HEK293 (cell line): ENCODE measurements around the gene DDX50.
"Not testable (repeated sequence)": the region's sequence is repeated elsewhere in the genome, so short reads cannot be mapped to it uniquely, and the experiment has no call there.

Source experiments
- CTCF ChIA-PET: fragments of 350-600 bp; formaldehyde crosslinking; extraction: SDS; loops from one replicate; lab custom pipeline; 2021; ENCODE audit warnings: antibody characterized with exemption; lab: Yijun Ruan, JAX
- POLR2A ChIA-PET: fragments of 300-600 bp; formaldehyde crosslinking; extraction: SDS; loops from one replicate; lab custom pipeline; 2020; ENCODE audit warnings: antibody characterized with exemption, inconsistent platforms; lab: Yijun Ruan, JAX
- H3K27ac ChIP-seq: fragments of 200-500 bp; sonication (Bioruptor generic); 2 replicates; pipeline ENCODE4 v1.5.1; 2014; ENCODE audit warnings: low read depth, low read length, control low read depth, inconsistent platforms; ENCODE audit errors: extremely low read depth
- H3K36me3 ChIP-seq, 2 experiments: fragments of 200-500 bp in 1 of 2; sonication (Bioruptor generic) in 1 of 2; 1 replicate in 1 of 2; 2 replicates in 1 of 2; pipeline ENCODE4 v1.5.1; 2014 to 2017; ENCODE audit warnings: inconsistent platforms in 2 of 2, low read length in 2 of 2; ENCODE audit not compliant: control insufficient read depth in 2 of 2, insufficient read depth in 1 of 2
- H3K4me1 ChIP-seq: fragments of 200-500 bp; sonication (Bioruptor generic); 2 replicates; pipeline ENCODE4 v1.5.1; 2014; ENCODE audit warnings: mild to moderate bottlenecking, low read length, inconsistent platforms; ENCODE audit not compliant: control insufficient read depth, insufficient read depth
- H3K4me3 ChIP-seq: 2 replicates; pipeline ENCODE4 v1.5.1; 2011; ENCODE audit warnings: low read depth, mild to moderate bottlenecking, control low read depth, low read length, moderate library complexity
- H3K9me3 ChIP-seq: fragments of 200-500 bp; sonication (Bioruptor generic); 2 replicates; pipeline ENCODE4 v1.5.1; 2014; ENCODE audit warnings: low read depth, low read length, inconsistent platforms; ENCODE audit not compliant: control insufficient read depth, insufficient read depth
- HOXC10 ChIP-seq: sonication (generic); formaldehyde crosslinking; IDR thresholded peaks from 2 replicates; pipeline ENCODE4 v1.8.1; 2023; ENCODE audit warnings: mild to moderate bottlenecking, missing genetic modification reagents
- REST ChIP-seq: fragments of 450-650 bp; formaldehyde crosslinking; IDR thresholded peaks from 2 replicates; pipeline ENCODE4 v1.5.1; 2016; ENCODE audit warnings: missing biosample characterization, missing genetic modification characterization
- WT1 ChIP-seq: fragments of 450-650 bp; formaldehyde crosslinking; IDR thresholded peaks from 2 replicates; pipeline ENCODE4 v1.5.1; 2016; ENCODE audit warnings: missing biosample characterization, missing genetic modification characterization
- ZFP37 ChIP-seq: fragments of 450-650 bp; formaldehyde crosslinking; IDR thresholded peaks from 2 replicates; pipeline ENCODE4 v1.5.1; 2016; ENCODE audit warnings: missing biosample characterization, missing genetic modification characterization
- ZNF112 ChIP-seq: fragments of 450-650 bp; formaldehyde crosslinking; IDR thresholded peaks from 2 replicates; pipeline ENCODE4 v1.5.0; 2017; ENCODE audit warnings: missing biosample characterization, missing genetic modification characterization
- ZNF121 ChIP-seq: fragments of 450-650 bp; formaldehyde crosslinking; IDR thresholded peaks from 2 replicates; pipeline ENCODE4 v1.5.1; 2016; ENCODE audit warnings: missing biosample characterization, missing genetic modification characterization
- ZNF366 ChIP-seq: fragments of 450-650 bp; formaldehyde crosslinking; conservative IDR thresholded peaks from 2 replicates; pipeline ENCODE4 v1.5.1; 2016; ENCODE audit warnings: missing biosample characterization, missing genetic modification characterization
- ZNF560 ChIP-seq: fragments of 450-650 bp; formaldehyde crosslinking; IDR thresholded peaks from 2 replicates; pipeline ENCODE4 v1.5.1; 2017; ENCODE audit warnings: missing biosample characterization, missing genetic modification characterization, borderline replicate concordance
- ZNF707 ChIP-seq: fragments of 450-650 bp; formaldehyde crosslinking; IDR thresholded peaks from 2 replicates; pipeline ENCODE4 v1.5.1; 2016; ENCODE audit warnings: missing biosample characterization, missing genetic modification characterization
- ZNF791 ChIP-seq: fragments of 450-650 bp; formaldehyde crosslinking; IDR thresholded peaks from 2 replicates; pipeline ENCODE4 v1.5.1; 2016; ENCODE audit warnings: missing biosample characterization, missing genetic modification characterization
- ZSCAN4 ChIP-seq: fragments of 450-650 bp; formaldehyde crosslinking; IDR thresholded peaks from 2 replicates; pipeline ENCODE4 v1.5.1; 2017; ENCODE audit warnings: missing biosample characterization, missing genetic modification characterization

Gene DDX50

GRCh38 chr10:68973975-68974374 lies 72.9 kb downstream of the DDX50 start:
- H3K9me3 ChIP-seq: no peaks in the 10 kb centered on the region
- H3K27ac ChIP-seq: no peak overlapping the region
- H3K4me3 ChIP-seq: no peak overlapping the region
- POLR2A ChIA-PET: no interaction called here
- peaks cover 88 to 98% of the 10 kb centered on the region in 2 experiments for H3K36me3 ChIP-seq
- no peaks in the 10 kb centered on the region for H3K4me1 ChIP-seq
- CTCF ChIA-PET: interaction anchor here (0.7 to 1.7 kb wide), 2 partner anchors 10 to 742 kb away, joined by 3 read pairs; no protein-coding TSS in a partner anchor
- TF ChIP-seq ZSCAN4 (tag by site-specific recombination) (no peak), ZNF707 (tag by site-specific recombination) (no peak), HOXC10 (CRISPR knock-in tag) (no peak), ZNF791 (tag by site-specific recombination) (no peak), ZNF560 (tag by site-specific recombination) (no peak), ZNF112 (no peak)

DNA sequence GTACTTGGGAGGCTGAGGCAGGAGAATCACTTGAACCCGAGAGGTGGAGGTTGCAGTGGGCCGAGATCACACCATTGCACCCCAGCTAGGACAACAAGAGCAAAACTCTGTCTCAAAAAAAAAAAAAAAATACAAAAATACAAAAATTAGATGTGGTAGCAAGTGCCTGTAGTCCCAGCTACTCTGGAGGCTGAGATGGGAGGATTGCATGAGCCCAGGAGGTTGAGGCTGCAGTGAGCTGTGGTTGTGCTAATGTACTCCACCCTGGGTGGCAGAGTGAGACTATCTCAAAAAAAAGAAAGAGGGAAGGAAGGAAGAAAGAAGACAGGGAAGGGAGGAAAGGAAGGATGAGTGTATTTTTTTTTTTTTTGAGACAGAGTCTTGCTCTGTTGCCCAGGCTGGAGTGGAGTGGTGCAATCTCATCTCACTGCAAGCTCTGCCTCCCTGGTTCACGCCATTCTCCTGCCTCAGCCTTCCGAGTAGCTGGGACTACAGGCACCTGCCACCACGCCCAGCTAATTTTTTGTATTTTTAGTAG lies 74.9 kb downstream of the DDX50 start:
- POLR2A ChIA-PET, H3K4me3 ChIP-seq, CTCF ChIA-PET, H3K9me3 ChIP-seq, H3K27ac ChIP-seq, H3K4me1 ChIP-seq: not testable (repeated sequence)
- TF ChIP-seq ZNF121 (tag by site-specific recombination) (0 out of 2 replicates have a peak, but pooled peaks have one; percentile 23), ZNF366 (tag by site-specific recombination) (peak; percentile 50; the same call in 1 of the 2 replicates)
- peaks cover 81 to 96% of the 10 kb centered on the region in 2 experiments for H3K36me3 ChIP-seq

- POLR2A ChIA-PET: not testable (repeated sequence)
Measured at GRCh38 chr10:68979738-68980137, 78.6 kb downstream of the DDX50 start.

GRCh38 chr10:68981074-68981473 lies 80.0 kb downstream of the DDX50 start:
- ChIA-PET POLR2A (no interaction called here), CTCF (interaction anchor here (0.6 to 1.2 kb wide), 5 partner anchors 11 to 354 kb away, joined by 3 to 5 read pairs (median 4); no protein-coding TSS in a partner anchor)
- Histone ChIP-seq H3K9me3 (no peaks in the 10 kb centered on the region), H3K4me1 (no peaks in the 10 kb centered on the region), H3K27ac (no peak overlapping the region), H3K36me3 (peaks cover 65 to 92% of the 10 kb centered on the region in 2 experiments), H3K4me3 (no peak overlapping the region)
- no peak for TF ChIP-seq ZNF366 (tag by site-specific recombination)
- TF ChIP-seq ZFP37 (tag by site-specific recombination): no peak
- no peak for TF ChIP-seq REST (tag by site-specific recombination)
- no peak for TF ChIP-seq WT1 (tag by site-specific recombination)

More at GRCh38 chr10:68979738-68980137, 78.6 kb downstream of the DDX50 start:
- H3K4me3 ChIP-seq, H3K4me1 ChIP-seq, H3K9me3 ChIP-seq, CTCF ChIA-PET, H3K27ac ChIP-seq: not testable (repeated sequence)
- H3K36me3 ChIP-seq: peaks cover 71 to 95% of the 10 kb centered on the region in 2 experiments
